Heart left ventricle (tissue), 13 donors: ENCODE measurements around the gene NSD1.

ENCODE experiments used
- POLR2A ChIP-seq, 2 donors: fragments of 450-650 bp; IDR thresholded peaks; one replicate each; pipeline ENCODE4 v1.6.1; 2017; ENCODE audit warnings: antibody characterized with exemption in 2 of 2, mild to moderate bottlenecking in 2 of 2, moderate library complexity in 2 of 2
- TF ChIP-seq, protein P1 (sequence below), 12 donors: fragments of 200-600 bp; sonication (generic) in 4 of 12; IDR thresholded peaks; one replicate each; pipeline versions ENCODE4 v1.5.0 to v1.8.0; 2018 to 2022; ENCODE audit warnings: antibody characterized with exemption in 12 of 12, mild to moderate bottlenecking in 5 of 12
- donor health status: ischemic (EF 13 %, LVEDD 7.1; RV severe dilation, severe dysfunction).
- donor health status: DM: no; HTN: yes; CAD: no.
- donor health status: DM: no; HTN: no; CAD: no.
- donor health status: ischemic (EF 25% LVEDD 6.9; RV normal size, moderate dysfunction).
- donor health status: ischemic (EF 25% LVEDD 5.7; RV mildly dilated, moderate dysfunction).
- donor health status: ischemic (EF 35%, LVEDD 5.7; RV mildly dilated, moderate dysfunction).
- donor health status: nonischemic (EF 11% LVEDD 7.7; RV severe dilation, severe dysfunction).
- donor health status: DM: yes; HTN: yes; CAD: no.
- donor health status: PGD.
- donor health status: ischemic (EF 29% LVEDD 5.4; RV normal size, mild dysfunction).
- donor health status: nonischemic (EF 23%, LVEDD 6.1; RV moderate dilation, normal function).

DNA sequence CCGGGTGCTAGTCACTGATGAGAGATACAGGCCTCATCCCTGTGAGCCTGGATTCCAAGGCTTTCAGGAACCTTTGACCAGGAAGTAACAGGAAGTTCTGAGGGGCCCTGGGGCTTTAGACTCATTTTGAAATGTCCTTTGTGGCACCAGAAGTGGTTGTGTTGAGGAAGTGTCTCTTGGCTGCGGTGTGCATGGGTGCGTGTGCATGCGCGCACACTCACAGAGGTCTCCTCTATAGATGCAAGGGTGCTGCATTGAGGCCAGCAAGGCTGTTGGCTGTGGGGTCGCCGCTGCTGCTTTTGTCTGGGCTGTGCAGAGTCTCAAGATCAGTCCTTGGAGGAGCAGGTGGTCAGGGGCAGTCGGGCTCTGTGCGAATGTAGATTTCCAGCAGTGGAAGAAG, 162.4 kb downstream of the NSD1 start:
- TF ChIP-seq, protein P1, sequence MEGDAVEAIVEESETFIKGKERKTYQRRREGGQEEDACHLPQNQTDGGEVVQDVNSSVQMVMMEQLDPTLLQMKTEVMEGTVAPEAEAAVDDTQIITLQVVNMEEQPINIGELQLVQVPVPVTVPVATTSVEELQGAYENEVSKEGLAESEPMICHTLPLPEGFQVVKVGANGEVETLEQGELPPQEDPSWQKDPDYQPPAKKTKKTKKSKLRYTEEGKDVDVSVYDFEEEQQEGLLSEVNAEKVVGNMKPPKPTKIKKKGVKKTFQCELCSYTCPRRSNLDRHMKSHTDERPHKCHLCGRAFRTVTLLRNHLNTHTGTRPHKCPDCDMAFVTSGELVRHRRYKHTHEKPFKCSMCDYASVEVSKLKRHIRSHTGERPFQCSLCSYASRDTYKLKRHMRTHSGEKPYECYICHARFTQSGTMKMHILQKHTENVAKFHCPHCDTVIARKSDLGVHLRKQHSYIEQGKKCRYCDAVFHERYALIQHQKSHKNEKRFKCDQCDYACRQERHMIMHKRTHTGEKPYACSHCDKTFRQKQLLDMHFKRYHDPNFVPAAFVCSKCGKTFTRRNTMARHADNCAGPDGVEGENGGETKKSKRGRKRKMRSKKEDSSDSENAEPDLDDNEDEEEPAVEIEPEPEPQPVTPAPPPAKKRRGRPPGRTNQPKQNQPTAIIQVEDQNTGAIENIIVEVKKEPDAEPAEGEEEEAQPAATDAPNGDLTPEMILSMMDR (IDR thresholded peaks at IDR 0.05) = no peak
- no peak for TF ChIP-seq POLR2A (IDR thresholded peaks at IDR 0.05)
